ENCODE data around the gene CDKN1C.

DNA sequence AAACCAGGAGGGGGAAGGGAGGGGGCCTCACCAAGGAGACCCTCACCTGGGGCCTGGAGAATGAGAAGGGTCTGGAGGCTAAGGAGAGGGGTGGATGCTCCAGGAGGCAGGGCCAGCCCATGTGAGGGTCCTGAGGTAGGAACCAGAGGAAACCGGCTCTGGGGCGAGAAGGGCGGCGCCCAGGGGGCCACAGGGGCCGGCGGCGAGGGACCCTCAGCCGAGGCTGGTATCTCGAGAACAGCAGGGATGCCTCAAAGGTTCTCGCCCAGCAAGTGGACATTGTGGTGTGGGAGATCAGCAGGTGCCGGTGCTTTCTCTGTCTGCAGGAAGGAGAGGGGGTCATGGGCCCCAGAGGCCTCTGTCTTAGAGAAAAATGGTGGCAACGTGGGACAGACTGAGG is 47.9 kb downstream of the CDKN1C start:
- TF ChIP-seq, protein P1, sequence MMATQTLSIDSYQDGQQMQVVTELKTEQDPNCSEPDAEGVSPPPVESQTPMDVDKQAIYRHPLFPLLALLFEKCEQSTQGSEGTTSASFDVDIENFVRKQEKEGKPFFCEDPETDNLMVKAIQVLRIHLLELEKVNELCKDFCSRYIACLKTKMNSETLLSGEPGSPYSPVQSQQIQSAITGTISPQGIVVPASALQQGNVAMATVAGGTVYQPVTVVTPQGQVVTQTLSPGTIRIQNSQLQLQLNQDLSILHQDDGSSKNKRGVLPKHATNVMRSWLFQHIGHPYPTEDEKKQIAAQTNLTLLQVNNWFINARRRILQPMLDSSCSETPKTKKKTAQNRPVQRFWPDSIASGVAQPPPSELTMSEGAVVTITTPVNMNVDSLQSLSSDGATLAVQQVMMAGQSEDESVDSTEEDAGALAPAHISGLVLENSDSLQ (IDR thresholded peaks at IDR 0.05), result no peak
- TF ChIP-seq ELF4 (IDR thresholded peaks at IDR 0.05), result no peak
- TF ChIP-seq CTBP1 (IDR thresholded peaks at IDR 0.05; ENCODE audit: borderline replicate concordance), result no peak
- no peak for TF ChIP-seq FOXM1 (IDR thresholded peaks at IDR 0.05; ENCODE audit: borderline replicate concordance)
- TF ChIP-seq LEF1 (IDR thresholded peaks at IDR 0.05; ENCODE audit: borderline replicate concordance), result no peak
- TF ChIP-seq HDGF (IDR thresholded peaks at IDR 0.05; ENCODE audit: borderline replicate concordance), result no peak

Data from HEK293T (cell line).